ENCODE results near the gene ASIC2. TPM values are rescaled to one million over a fixed set of nuclear protein-coding genes. Genes with fewer than 3 reads are reported as not detected.

Gene ASIC2
- total and polyA plus RNA-seq, 2 donors (not counting 3 experiments of a cell fraction or from before 2014, with no cell fraction given), result not detected

- dilution Hi-C loops (cut with MboI; ENCODE audit: extremely low pct_ligation_motif_present, low sequenced_read_pairs) (no loop called here), intact Hi-C loops (cut with micrococcal nuclease) (no loop called here)
- no peaks in the 10 kb centered on the region for H4K20me1 ChIP-seq (replicated peaks; ENCODE audit: control insufficient read depth, extremely low read depth, insufficient read depth, low read length)
- H3K27ac ChIP-seq (ENCODE audit: insufficient read depth, low read depth, low read length), result no peak overlapping the region
- no peaks in the 10 kb centered on the region for H3K4me1 ChIP-seq (ENCODE audit: control insufficient read depth, extremely low read depth, insufficient read depth, low read length)
- TF ChIP-seq POLR2AphosphoS5 (IDR thresholded peaks at IDR 0.05; ENCODE audit: insufficient read depth, low read depth, low read length) (no peak), POLR2A (IDR thresholded peaks at IDR 0.05; ENCODE audit: low read depth, low read length) (no peak), MYC (IDR thresholded peaks at IDR 0.05; ENCODE audit: low read depth, low read length) (no peak), CTCF (IDR thresholded peaks at IDR 0.05; ENCODE audit: extremely low read depth in 1 of 2, insufficient read depth in 1 of 2, low read depth in 1 of 2, low read length in 2 of 2) (no peak), MAX (IDR thresholded peaks at IDR 0.05; ENCODE audit: insufficient read depth, insufficient read length) (no peak), GATA2 (IDR thresholded peaks at IDR 0.05; ENCODE audit: insufficient read depth, insufficient read length, low read depth, low read length) (no peak), EZH2 (IDR thresholded peaks at IDR 0.05; ENCODE audit: borderline replicate concordance, low read depth, low read length, severe bottlenecking) (no peak), JUN (IDR thresholded peaks at IDR 0.05; ENCODE audit: borderline replicate concordance, insufficient read depth, insufficient read length, low read depth) (no peak), FOS (IDR thresholded peaks at IDR 0.05; ENCODE audit: borderline replicate concordance, insufficient read depth, low read length) (no peak)
- no peak overlapping the region for H3K4me3 ChIP-seq (replicated peaks in 1 of 3; ENCODE audit: insufficient read depth in 1 of 3, low read depth in 1 of 3, low read length in 3 of 3)
- H3K4me2 ChIP-seq (ENCODE audit: insufficient read depth, low read length), result no peak overlapping the region
- DNase-seq (ENCODE audit: low read depth, low spot score) (no peak), FAIRE-seq (no peak)
- H3K9me1 ChIP-seq (replicated peaks; ENCODE audit: control insufficient read depth, extremely low read depth, insufficient read depth, low read length), result no peaks in the 10 kb centered on the region
- CTCF ChIA-PET, result no interaction called here
- no peaks in the 10 kb centered on the region for H3K79me2 ChIP-seq (ENCODE audit: control insufficient read depth, insufficient read depth, low read length)
- POLR2A ChIA-PET, result no interaction called here
- H3K27me3 ChIP-seq (ENCODE audit: control insufficient read depth in 2 of 2, insufficient read depth in 2 of 2, low read length in 2 of 2), result no peaks in the 10 kb centered on the region
- no peaks in the 10 kb centered on the region for H3K9me3 ChIP-seq (replicated peaks; ENCODE audit: control insufficient read depth, insufficient read depth, low read length)
- H2AFZ ChIP-seq (ENCODE audit: low read depth, low read length), result no peak overlapping the region
- H3K36me3 ChIP-seq (ENCODE audit: control insufficient read depth in 2 of 2, extremely low read depth in 1 of 2, insufficient read depth in 2 of 2, low read length in 2 of 2), result no peaks in the 10 kb centered on the region
- H3K9ac ChIP-seq (replicated peaks; ENCODE audit: extremely low read depth, insufficient read depth, low read length), result no peak overlapping the region
- BruUV-seq (replicated peaks), result no TSS peak
Measured at GRCh38 chr17:33261820-33262219, 31.3 kb downstream of the ASIC2 start.

All from endothelial cell of umbilical vein (primary cell).